WI38 (cell line): ENCODE results near the gene DNMT3L.
"Not testable (repeated sequence)": the region's sequence is repeated elsewhere in the genome, so short reads cannot be mapped to it uniquely, and the experiment has no call there.

ENCODE experiments used
- H3K4me3 ChIP-seq: 2 replicates; pipeline ENCODE4 v1.5.1; 2011; ENCODE audit warnings: low read depth, mild to moderate bottlenecking, control low read depth, low read length
- CTCF ChIP-seq: IDR thresholded peaks from 2 replicates; pipeline ENCODE4 v1.5.1; 2012; ENCODE audit warnings: low read depth, mild to moderate bottlenecking, control low read depth, low read length

DNMT3L gene

GRCh38 chr21:44199448-44199847 is 62.2 kb downstream of the DNMT3L start:
- TF ChIP-seq CTCF, result no peak
- no peak overlapping the region for H3K4me3 ChIP-seq

GRCh38 chr21:44197156-44197516 is 64.6 kb downstream of the DNMT3L start:
- H3K4me3 ChIP-seq, result not testable (repeated sequence)
